Keratinocyte (primary cell): ENCODE data around the gene ATG4B.

Experiments used
- EZH2 ChIP-seq: IDR thresholded peaks from one replicate; pipeline ENCODE4 v1.6.1; 2012; ENCODE audit warnings: inconsistent platforms, mild to moderate bottlenecking, low read length, moderate library complexity
- TF ChIP-seq, protein P1 (sequence below), 3 experiments: IDR thresholded peaks in 1 of 3; conservative IDR thresholded peaks in 1 of 3; optimal IDR thresholded peaks in 1 of 3; 2 replicates in 2 of 3; 3 replicates in 1 of 3; pipeline versions ENCODE3 to v1.5.1; 2011; ENCODE audit warnings: low read length in 3 of 3, mild to moderate bottlenecking in 3 of 3, moderate library complexity in 2 of 3, control low read depth in 1 of 3, inconsistent platforms in 1 of 3; ENCODE audit not compliant: insufficient read depth in 2 of 3; ENCODE audit errors: extremely low read depth in 1 of 3

GRCh38 chr2:241668839-241669238 lies 31.3 kb downstream of the ATG4B start:
- TF ChIP-seq, protein P1, sequence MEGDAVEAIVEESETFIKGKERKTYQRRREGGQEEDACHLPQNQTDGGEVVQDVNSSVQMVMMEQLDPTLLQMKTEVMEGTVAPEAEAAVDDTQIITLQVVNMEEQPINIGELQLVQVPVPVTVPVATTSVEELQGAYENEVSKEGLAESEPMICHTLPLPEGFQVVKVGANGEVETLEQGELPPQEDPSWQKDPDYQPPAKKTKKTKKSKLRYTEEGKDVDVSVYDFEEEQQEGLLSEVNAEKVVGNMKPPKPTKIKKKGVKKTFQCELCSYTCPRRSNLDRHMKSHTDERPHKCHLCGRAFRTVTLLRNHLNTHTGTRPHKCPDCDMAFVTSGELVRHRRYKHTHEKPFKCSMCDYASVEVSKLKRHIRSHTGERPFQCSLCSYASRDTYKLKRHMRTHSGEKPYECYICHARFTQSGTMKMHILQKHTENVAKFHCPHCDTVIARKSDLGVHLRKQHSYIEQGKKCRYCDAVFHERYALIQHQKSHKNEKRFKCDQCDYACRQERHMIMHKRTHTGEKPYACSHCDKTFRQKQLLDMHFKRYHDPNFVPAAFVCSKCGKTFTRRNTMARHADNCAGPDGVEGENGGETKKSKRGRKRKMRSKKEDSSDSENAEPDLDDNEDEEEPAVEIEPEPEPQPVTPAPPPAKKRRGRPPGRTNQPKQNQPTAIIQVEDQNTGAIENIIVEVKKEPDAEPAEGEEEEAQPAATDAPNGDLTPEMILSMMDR (optimal IDR thresholded peaks at IDR 0.05 in 1 of 3, IDR thresholded peaks at IDR 0.05 in 1 of 3, conservative IDR thresholded peaks at IDR 0.05 in 1 of 3; ENCODE audit: extremely low read depth in 1 of 3, insufficient read depth in 2 of 3, low read length in 3 of 3): no peak
- TF ChIP-seq EZH2: no peak
